ENCODE measurements around the gene SMC2. TPM values are rescaled to one million over a fixed set of nuclear protein-coding genes. Genes with fewer than 3 reads are reported as not detected.

SMC2 gene
- total and polyA plus RNA-seq, 10 of the 15 experiments (the other 5 are each of a cell fraction or from before 2014, with no cell fraction given), result 22.9 to 116 (median 50.0) TPM

GRCh38 chr9:104073098-104073769 lies 20.9 kb upstream of the SMC2 start:
- ChIA-PET SMC1A (ENCODE audit: uncharacterized antibody, unreplicated experiment) (no interaction called here), POLR2A (no interaction called here), RAD21 (ENCODE audit: unreplicated experiment) (no interaction called here), CTCF (no interaction called here)
- DNase-seq (ENCODE audit: low read depth, low spot score) (no peak), ATAC-seq (no peak), FAIRE-seq (no peak)
- intact Hi-C loops (cut with micrococcal nuclease; ENCODE audit: unreplicated experiment) (no loop called here), in situ Hi-C loops (cut with MboI) (no loop called here)
- Histone ChIP-seq H3K27me3 (replicated peaks in 1 of 2; ENCODE audit: control insufficient read depth in 2 of 2, insufficient read depth in 2 of 2, low read length in 1 of 2) (no peaks in the 10 kb centered on the region), H3K27ac (ENCODE audit: control insufficient read depth, insufficient read depth) (no peak overlapping the region), H3K4me3 (no peak overlapping the region), H2AFZ (ENCODE audit: control insufficient read depth, low read depth, low read length) (no peak overlapping the region), H4K20me1 (ENCODE audit: control insufficient read depth, insufficient read depth) (no peaks in the 10 kb centered on the region), H3K9ac (ENCODE audit: control insufficient read depth, insufficient read depth, low read length) (no peak overlapping the region), H3K9me3 (replicated peaks; ENCODE audit: control insufficient read depth, insufficient read depth, low read length) (no peaks in the 10 kb centered on the region), H3K79me2 (ENCODE audit: control insufficient read depth, insufficient read depth, low read length) (no peaks in the 10 kb centered on the region), H3K36me3 (ENCODE audit: control insufficient read depth in 2 of 2, insufficient read depth in 2 of 2, low read length in 1 of 2) (no peaks in the 10 kb centered on the region), H3K4me1 (ENCODE audit: control insufficient read depth, insufficient read depth, low read length) (no peaks in the 10 kb centered on the region), H3K4me2 (ENCODE audit: control insufficient read depth, insufficient read depth) (no peak overlapping the region)
- TF ChIP-seq WRNIP1 (IDR thresholded peaks at IDR 0.05; ENCODE audit: borderline replicate concordance, low read depth, low read length) (no peak), RAD21 (IDR thresholded peaks at IDR 0.05; ENCODE audit: insufficient read depth, low read depth, low read length) (no peak), NFIC (IDR thresholded peaks at IDR 0.05; ENCODE audit: low read depth, low read length) (no peak), BRCA1 (IDR thresholded peaks at IDR 0.05; ENCODE audit: low read depth, low read length) (no peak), NR2C2 (IDR thresholded peaks at IDR 0.05; ENCODE audit: borderline replicate concordance, control insufficient read depth, insufficient read length, low read depth) (no peak), TBL1XR1 (IDR thresholded peaks at IDR 0.05; ENCODE audit: low read depth, low read length) (no peak), HDAC2 (IDR thresholded peaks at IDR 0.05) (no peak), KDM1A (IDR thresholded peaks at IDR 0.05; ENCODE audit: borderline replicate concordance) (no peak), ZBTB11 (CRISPR knock-in tag; IDR thresholded peaks at IDR 0.05) (no peak), TCF7 (IDR thresholded peaks at IDR 0.05; ENCODE audit: borderline replicate concordance) (no peak), ATF2 (IDR thresholded peaks at IDR 0.05; ENCODE audit: low read length) (no peak)
- 0% methylated on average over 3 of the region's 3 CpGs for WGBS (ENCODE audit: insufficient coverage, insufficient replicate concordance, low lambda C conversion rate, missing lambda C conversion rate)
- no TSS peak for BruUV-seq (replicated peaks)

Data from GM12878 (cell line).